Adrenal gland (tissue), 12 donors: ENCODE measurements around the gene FBN3. TPM values are rescaled to one million over a fixed set of nuclear protein-coding genes. Genes with fewer than 3 reads are reported as not detected.

Experiments used
- DNase-seq, 7 donors: peaks; one replicate each; pipeline ENCODE4 v3.0.0-alpha.2; 2019 to 2020
- H3K27ac ChIP-seq, 5 donors: fragments of 200-600 bp; sonication (generic) in 4 of 5; 1 replicate in 3 of 5; 2 replicates in 2 of 5; pipeline versions ENCODE4 v1.5.1 to v1.8.0; 2016 to 2020; ENCODE audit warnings: mild to moderate bottlenecking in 1 of 5
- H3K27me3 ChIP-seq: fragments of 200-600 bp; 2 replicates; pipeline ENCODE4 v1.8.0; 2021
- H3K36me3 ChIP-seq, 2 donors: fragments of 200-600 bp; replicated peaks in 1 of 2; 1 replicate in 1 of 2; 2 replicates in 1 of 2; pipeline versions ENCODE4 v1.5.1 to v1.8.0; 2018 to 2022
- H3K4me1 ChIP-seq, 2 donors: fragments of 200-600 bp; replicated peaks in 1 of 2; 1 replicate in 1 of 2; 2 replicates in 1 of 2; pipeline versions ENCODE4 v1.5.1 to v1.8.0; 2018 to 2021
- H3K4me3 ChIP-seq, 4 donors: fragments of 200-600 bp; sonication (generic) in 3 of 4; one replicate each; pipeline ENCODE4 v1.5.1; 2016 to 2018
- H3K9me3 ChIP-seq, 3 donors: fragments of 200-600 bp; sonication (generic) in 1 of 3; replicated peaks in 1 of 3; 1 replicate in 2 of 3; 2 replicates in 1 of 3; pipeline versions ENCODE4 v1.5.1 to v1.8.0; 2016 to 2021
- POLR2A ChIP-seq, 2 donors: fragments of 450-650 bp; IDR thresholded peaks; one replicate each; pipeline ENCODE4 v1.6.1; 2017; ENCODE audit warnings: antibody characterized with exemption in 2 of 2, mild to moderate bottlenecking in 2 of 2, moderate library complexity in 1 of 2
- WGBS, 4 donors: extraction: QIAGEN DNeasy Blood & Tissue Kit in 2 of 4; methylation state at CpG; one replicate each; pipeline versions ENCODE4 v1.1.5 to v1.1.7; 2013 to 2017; 5-methylcytosine and 5-hydroxymethylcytosine counted together
- intact Hi-C, 2 donors: fragments of 100-400 bp; cut with DNase I; formaldehyde crosslinking; loops; one replicate each; pipeline versions ENCODE4 v1.14.1 to v1.15.0; 2022 to 2023
- polyA plus RNA-seq, 3 donors: library from polyadenylated mRNA; stranded (reverse); fragments of 200-250 nt in 2 of 3; fragments of 350-450 nt in 1 of 3; fragmentation: Illumina TruSeq in 1 of 3; extraction: RNeasy Lipid Tissue Mini Kit (QIAGEN cat#74804) in 1 of 3; gene quantifications; one replicate each; pipeline ENCODE4 v1.2.3, GENCODE V29; 2013 to 2014
- total RNA-seq, 9 donors: library from RNA; depleted of rRNA in 4 of 9; stranded (reverse); fragments of >200 nt in 4 of 9; fragments of 120-200 nt in 1 of 9; fragmentation: NEBNext Ultra II Directional in 1 of 9; extraction: Animal tissue kit (Norgen Biotek cat#: 25700) in 1 of 9; gene quantifications; one replicate each; pipeline versions ENCODE4 v1.1.0 to v1.2.4, GENCODE V29; 2013 to 2023
- TF ChIP-seq, protein P1 (sequence below), 6 experiments: fragments of 450-650 bp in 4 of 6; fragments of 200-600 bp in 2 of 6; sonication (generic) in 1 of 6; IDR thresholded peaks; 1 replicate in 5 of 6; 2 replicates in 1 of 6; pipeline versions ENCODE4 v1.5.1 to v1.8.0; 2016 to 2021; ENCODE audit warnings: antibody characterized with exemption in 6 of 6, mild to moderate bottlenecking in 2 of 6, moderate library complexity in 1 of 6
- donor health status: healthy with polysubstance abuse.
- donor health status: Bipolar disorder and iron deficiency.
- donor health status: DM: yes; HTN: yes; CAD: no.
- donor health status: DM: no; HTN: no; CAD: no.
- donor health status: DM: no; HTN: no; CAD: no.
- donor health status: DM: yes; HTN: yes; CAD: no.

The FBN3 gene
- total and polyA plus RNA-seq, 12 donors: 0.03 to 0.64 (median 0.16) TPM; not detected in 8

DNA sequence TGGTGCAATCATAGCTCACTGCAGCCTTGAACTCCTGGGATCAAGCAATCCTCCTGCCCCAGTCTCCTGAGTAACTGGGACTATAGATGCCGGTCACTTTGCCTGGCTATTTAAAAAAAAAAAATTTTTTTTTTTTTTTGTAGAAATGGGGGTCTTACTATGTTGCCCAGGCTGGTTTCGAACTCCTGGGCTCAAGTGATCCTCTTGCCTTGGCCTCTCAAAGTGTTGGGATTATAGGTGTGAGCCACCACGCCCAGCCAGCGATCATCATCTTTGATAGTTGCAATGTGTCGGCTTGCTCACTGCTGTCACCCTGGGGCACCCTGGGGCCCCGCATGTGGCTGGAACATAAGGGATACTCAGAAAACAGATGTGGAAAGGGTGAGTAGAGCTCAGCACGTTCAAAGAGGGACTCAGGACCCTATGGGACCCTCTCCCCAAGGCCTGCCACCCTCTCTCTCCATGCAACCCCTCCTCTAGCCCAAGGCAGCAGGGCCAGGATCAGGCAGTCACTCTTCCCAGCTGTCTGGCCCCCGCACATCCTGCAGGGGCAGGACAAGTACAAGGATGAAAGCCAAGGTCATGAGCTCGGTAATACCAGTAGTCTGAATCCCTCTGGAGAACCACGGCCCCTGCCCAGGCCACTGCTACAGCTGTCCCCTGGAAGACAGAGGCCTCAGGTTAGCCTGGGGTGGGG, 103.4 kb downstream of the FBN3 start:
- Histone ChIP-seq H3K4me3 (no peak overlapping the region), H3K9me3 (no peaks in the 10 kb centered on the region), H3K27ac (no peak overlapping the region), H3K27me3 (no peaks in the 10 kb centered on the region), H3K4me1 (peaks cover 4 to 7% of the 10 kb centered on the region in 2 donors), H3K36me3 (no peaks in the 10 kb centered on the region)
- TF ChIP-seq, protein P1, sequence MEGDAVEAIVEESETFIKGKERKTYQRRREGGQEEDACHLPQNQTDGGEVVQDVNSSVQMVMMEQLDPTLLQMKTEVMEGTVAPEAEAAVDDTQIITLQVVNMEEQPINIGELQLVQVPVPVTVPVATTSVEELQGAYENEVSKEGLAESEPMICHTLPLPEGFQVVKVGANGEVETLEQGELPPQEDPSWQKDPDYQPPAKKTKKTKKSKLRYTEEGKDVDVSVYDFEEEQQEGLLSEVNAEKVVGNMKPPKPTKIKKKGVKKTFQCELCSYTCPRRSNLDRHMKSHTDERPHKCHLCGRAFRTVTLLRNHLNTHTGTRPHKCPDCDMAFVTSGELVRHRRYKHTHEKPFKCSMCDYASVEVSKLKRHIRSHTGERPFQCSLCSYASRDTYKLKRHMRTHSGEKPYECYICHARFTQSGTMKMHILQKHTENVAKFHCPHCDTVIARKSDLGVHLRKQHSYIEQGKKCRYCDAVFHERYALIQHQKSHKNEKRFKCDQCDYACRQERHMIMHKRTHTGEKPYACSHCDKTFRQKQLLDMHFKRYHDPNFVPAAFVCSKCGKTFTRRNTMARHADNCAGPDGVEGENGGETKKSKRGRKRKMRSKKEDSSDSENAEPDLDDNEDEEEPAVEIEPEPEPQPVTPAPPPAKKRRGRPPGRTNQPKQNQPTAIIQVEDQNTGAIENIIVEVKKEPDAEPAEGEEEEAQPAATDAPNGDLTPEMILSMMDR (IDR thresholded peaks at IDR 0.05): no peak
- no peak for TF ChIP-seq POLR2A (IDR thresholded peaks at IDR 0.05)
- WGBS, 4 donors: 55 to 61% (median 59%) methylated on average over 4 to 10 of the region's 10 CpGs
- DNase-seq: no peak
- intact Hi-C loops: no loop called here

DNA sequence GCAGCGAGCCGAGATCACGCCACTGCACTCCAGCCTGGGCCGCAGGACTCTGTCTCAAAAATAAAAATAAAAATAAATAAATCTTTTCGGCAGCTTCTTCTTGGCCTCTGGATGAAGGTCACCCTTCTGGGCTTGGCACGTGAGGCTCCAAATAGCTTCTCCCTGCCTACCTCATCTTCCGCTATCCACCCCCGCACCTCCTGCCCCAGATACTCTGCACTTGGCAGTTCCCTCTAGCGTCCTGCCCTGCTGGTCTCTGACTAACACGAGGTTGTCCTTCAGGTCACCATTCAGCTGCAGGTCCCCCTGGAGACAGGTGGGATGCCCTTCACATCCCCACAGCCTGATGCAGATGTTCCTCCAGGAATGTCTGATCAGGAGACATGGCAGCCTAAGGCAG, 105.4 kb downstream of the FBN3 start:
- intact Hi-C loops: no loop called here

DNA sequence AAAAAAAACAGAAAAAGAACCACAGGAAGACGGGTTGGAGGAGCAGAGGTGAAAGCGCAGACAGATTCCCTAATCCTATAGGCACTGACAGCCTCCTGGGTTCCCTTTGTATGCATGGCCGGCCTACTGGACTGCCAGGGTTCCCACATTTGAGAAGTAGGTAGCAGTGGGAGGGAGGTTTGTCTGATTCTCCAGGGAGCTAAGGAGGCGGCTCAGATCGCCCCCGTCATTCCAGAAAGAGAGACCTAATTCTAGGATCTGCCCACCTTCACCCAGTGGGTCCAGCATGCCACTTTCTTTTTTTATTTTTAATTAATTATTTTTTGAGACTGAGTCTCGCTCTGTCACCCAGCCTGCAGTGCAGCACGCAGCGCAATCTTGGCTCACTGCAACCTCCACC, 106.5 kb downstream of the FBN3 start:
- peaks cover 7% of the 10 kb centered on the region for H3K27me3 ChIP-seq
- 88 to 94% (median 92%) methylated on average over 9 of the region's 9 CpGs for WGBS, 4 donors
- TF ChIP-seq, protein P1 (IDR thresholded peaks at IDR 0.05): no peak
- no peak for TF ChIP-seq POLR2A (IDR thresholded peaks at IDR 0.05)
- no peak overlapping the region for H3K4me3 ChIP-seq
- DNase-seq: no peak
- intact Hi-C loops: no loop called here
- H3K27ac ChIP-seq: no peak overlapping the region
- no peaks in the 10 kb centered on the region for H3K4me1 ChIP-seq
- H3K9me3 ChIP-seq: no peaks in the 10 kb centered on the region
- no peaks in the 10 kb centered on the region for H3K36me3 ChIP-seq

More for the DNA sequence above, 105.4 kb downstream of the FBN3 start:
- Histone ChIP-seq H3K4me1 (no peaks in the 10 kb centered on the region), H3K27ac (no peak overlapping the region), H3K36me3 (no peaks in the 10 kb centered on the region), H3K4me3 (no peak overlapping the region), H3K9me3 (no peaks in the 10 kb centered on the region), H3K27me3 (no peaks in the 10 kb centered on the region)
- DNase-seq: peak in 6 of 7 donors; percentile 20 to 51 (median 30)
- TF ChIP-seq, protein P1 (IDR thresholded peaks at IDR 0.05): no peak
- TF ChIP-seq POLR2A (IDR thresholded peaks at IDR 0.05): no peak
- 42 to 55% (median 53%) methylated on average over 9 to 10 of the region's 10 CpGs for WGBS, 4 donors

DNA sequence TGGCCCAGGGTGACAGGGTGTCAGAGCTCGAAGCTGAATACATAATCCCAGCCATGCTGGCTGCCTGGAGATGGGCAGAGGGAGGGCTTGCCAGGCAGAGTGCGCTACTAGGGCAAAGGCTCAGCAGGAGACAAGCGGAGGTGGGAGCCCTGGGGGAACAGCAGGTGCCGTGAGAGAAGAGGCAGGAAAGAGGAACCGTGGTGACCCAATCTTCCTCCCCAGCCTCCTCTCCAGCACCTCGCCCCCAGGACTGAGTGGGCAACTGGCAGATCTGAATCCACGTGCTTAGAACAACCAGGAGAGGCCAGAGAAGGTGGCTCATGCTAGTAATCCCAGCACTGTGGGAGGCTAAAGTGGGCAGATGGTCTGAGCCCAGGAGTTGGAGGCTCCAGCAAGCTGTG, 107.9 kb downstream of the FBN3 start:
- Histone ChIP-seq H3K4me3 (no peak overlapping the region), H3K27me3 (peaks cover 7% of the 10 kb centered on the region), H3K9me3 (no peaks in the 10 kb centered on the region), H3K27ac (no peak overlapping the region), H3K4me1 (no peaks in the 10 kb centered on the region), H3K36me3 (no peaks in the 10 kb centered on the region)
- intact Hi-C loops: no loop called here
- TF ChIP-seq, protein P1 (IDR thresholded peaks at IDR 0.05): no peak
- TF ChIP-seq POLR2A (IDR thresholded peaks at IDR 0.05): no peak
- DNase-seq: no peak
- 67 to 87% (median 77%) methylated on average over 4 to 7 of the region's 7 CpGs for WGBS, 4 donors
